ENCODE measurements around the gene DUSP10. TPM values are rescaled to one million over a fixed set of nuclear protein-coding genes. Genes with fewer than 3 reads are reported as not detected.

DUSP10 gene
- total and polyA plus RNA-seq, 3 donors from 2014 or later, result 12.3 to 17.4 (median 14.6) TPM

DNA sequence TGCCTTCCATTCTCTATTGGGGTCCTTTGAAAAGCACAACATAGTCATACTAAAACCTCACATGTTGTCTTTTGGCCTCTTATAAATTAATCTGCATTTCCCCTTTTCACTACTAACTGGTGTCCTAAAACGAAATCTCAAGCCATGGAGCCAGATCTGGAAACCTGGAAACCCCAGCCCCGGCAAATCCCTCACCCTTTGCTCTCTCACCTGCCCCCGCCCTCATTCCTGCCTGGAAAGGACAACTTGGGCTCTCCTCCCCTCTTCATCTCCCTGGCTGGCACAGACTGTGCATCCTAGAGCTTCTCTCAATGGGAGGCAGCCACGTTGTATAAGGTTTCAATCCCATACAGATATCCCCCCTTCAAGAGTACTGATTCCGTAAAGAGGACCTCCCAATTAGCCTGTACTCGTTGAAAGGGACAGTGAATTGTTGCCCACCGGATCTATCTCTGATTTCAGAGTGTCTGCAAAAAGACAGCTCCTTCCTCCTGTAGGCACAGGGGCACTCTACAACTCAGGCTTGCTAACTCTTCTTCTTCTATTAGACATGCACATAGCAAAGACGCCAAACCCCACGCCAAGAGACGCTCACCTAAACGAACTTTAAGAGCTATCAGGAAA, 1.4 kb downstream of the DUSP10 start:
- H3K27me3 ChIP-seq, result no peaks in the 10 kb centered on the region
- intact Hi-C loops (cut with DNase I; ENCODE audit: low total_unique reads), result loop anchor here (10.0 kb wide), 1 partner anchor 176 kb away; no protein-coding TSS in a partner anchor
- no peak for DNase-seq
- H3K36me3 ChIP-seq (ENCODE audit: low read depth, missing control alignments), result no peaks in the 10 kb centered on the region
- H3K4me3 ChIP-seq, result peak overlapping the region; percentile 73 to 82
- H3K9me3 ChIP-seq, result no peaks in the 10 kb centered on the region
- H3K4me1 ChIP-seq, result no peaks in the 10 kb centered on the region
- H3K27ac ChIP-seq, result no peak overlapping the region
- TF ChIP-seq, protein P1, sequence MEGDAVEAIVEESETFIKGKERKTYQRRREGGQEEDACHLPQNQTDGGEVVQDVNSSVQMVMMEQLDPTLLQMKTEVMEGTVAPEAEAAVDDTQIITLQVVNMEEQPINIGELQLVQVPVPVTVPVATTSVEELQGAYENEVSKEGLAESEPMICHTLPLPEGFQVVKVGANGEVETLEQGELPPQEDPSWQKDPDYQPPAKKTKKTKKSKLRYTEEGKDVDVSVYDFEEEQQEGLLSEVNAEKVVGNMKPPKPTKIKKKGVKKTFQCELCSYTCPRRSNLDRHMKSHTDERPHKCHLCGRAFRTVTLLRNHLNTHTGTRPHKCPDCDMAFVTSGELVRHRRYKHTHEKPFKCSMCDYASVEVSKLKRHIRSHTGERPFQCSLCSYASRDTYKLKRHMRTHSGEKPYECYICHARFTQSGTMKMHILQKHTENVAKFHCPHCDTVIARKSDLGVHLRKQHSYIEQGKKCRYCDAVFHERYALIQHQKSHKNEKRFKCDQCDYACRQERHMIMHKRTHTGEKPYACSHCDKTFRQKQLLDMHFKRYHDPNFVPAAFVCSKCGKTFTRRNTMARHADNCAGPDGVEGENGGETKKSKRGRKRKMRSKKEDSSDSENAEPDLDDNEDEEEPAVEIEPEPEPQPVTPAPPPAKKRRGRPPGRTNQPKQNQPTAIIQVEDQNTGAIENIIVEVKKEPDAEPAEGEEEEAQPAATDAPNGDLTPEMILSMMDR (IDR thresholded peaks at IDR 0.05), result no peak
- TF ChIP-seq POLR2A (IDR thresholded peaks at IDR 0.05), result no peak
- 10 to 13% methylated on average over 11 of the region's 11 CpGs for WGBS, 2 donors

DNA sequence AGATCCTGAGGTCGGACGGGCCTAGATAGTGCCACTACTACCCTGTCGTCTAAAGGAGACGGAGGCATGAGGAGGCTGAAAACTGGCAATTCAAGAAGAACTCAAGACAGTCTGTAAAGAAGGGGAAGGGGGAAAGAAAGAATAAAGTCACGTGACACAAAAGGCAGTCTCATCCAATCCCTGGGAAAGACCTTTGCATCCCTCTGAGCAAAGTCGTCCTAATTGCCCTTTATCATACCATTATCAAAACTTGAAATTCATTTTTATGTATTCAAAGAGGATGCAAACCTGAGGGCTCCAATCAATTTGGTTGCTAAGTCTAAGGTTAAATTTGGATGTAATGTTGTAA, 2.2 kb downstream of the DUSP10 start:
- Histone ChIP-seq H3K27me3 (no peaks in the 10 kb centered on the region), H3K4me1 (no peaks in the 10 kb centered on the region), H3K4me3 (no peak overlapping the region), H3K36me3 (ENCODE audit: low read depth, missing control alignments) (no peaks in the 10 kb centered on the region), H3K27ac (no peak overlapping the region), H3K9me3 (no peaks in the 10 kb centered on the region)
- DNase-seq, result no peak
- TF ChIP-seq POLR2A (IDR thresholded peaks at IDR 0.05), result no peak
- TF ChIP-seq, protein P1 (IDR thresholded peaks at IDR 0.05), result no peak
- intact Hi-C loops (cut with DNase I; ENCODE audit: low total_unique reads), result loop anchor here (10.0 kb wide), 1 partner anchor 175 kb away; no protein-coding TSS in a partner anchor
- WGBS, 2 donors, result 81 to 91% methylated on average over 6 of the region's 6 CpGs

DNA sequence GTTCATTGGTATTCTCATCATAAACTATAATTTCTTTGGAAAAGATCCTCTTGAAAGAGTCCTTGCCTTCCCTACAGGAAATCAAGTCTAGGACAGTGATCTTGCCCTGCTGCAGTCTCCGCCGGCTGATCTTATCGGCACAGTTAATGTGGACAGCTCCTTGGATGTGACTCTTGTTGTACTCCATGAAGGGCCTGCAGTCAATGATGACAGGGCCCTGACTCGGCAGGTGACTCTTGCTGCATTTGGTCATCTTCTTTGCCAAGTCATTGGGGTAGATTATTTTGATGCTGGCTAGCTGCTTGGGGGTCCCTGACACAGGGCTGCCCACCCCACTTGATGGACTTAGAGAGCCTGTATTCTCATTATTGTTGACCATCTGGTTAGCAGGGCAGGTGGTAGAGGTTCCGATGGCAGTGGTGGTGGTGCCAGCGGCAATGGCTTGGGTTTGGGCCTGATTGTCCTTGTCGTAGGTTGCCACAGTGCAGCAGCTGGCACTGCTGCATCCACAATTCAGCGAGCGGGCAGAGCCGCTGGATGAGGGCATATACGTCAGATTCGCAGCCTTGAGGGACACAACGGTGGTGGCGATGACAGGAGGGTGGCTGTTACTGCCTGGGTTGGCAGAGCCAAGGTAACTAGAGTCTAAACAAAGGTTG, 2.7 kb downstream of the DUSP10 start:
- Histone ChIP-seq H3K9me3 (no peaks in the 10 kb centered on the region), H3K36me3 (ENCODE audit: low read depth, missing control alignments) (no peaks in the 10 kb centered on the region), H3K27ac (no peak overlapping the region), H3K27me3 (no peaks in the 10 kb centered on the region), H3K4me3 (no peak overlapping the region), H3K4me1 (no peaks in the 10 kb centered on the region)
- DNase-seq, result no peak
- TF ChIP-seq, protein P1 (IDR thresholded peaks at IDR 0.05), result no peak
- no peak for TF ChIP-seq POLR2A (IDR thresholded peaks at IDR 0.05)
- 85 to 93% methylated on average over 8 to 14 of the region's 14 CpGs for WGBS, 2 donors
- intact Hi-C loops (cut with DNase I; ENCODE audit: low total_unique reads), result no loop called here

DNA sequence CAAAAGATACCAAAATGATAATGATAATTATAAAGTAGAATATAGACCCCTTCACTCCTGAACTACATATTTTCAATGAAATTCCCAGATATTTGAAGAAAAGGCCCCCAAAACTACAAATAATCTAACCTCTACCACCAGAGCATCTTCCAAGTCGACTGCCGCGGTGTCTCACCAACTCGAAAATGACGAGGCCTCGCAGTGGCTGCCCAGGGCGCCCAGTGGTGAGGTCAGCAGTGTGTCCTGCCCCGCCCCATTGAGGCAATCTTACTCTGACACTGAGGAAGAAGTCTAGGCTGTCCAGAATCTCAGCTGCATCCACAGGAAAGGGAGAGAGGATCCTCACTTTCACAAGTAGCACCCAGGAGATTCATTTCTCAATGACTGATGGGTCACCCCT, 5.2 kb downstream of the DUSP10 start:
- Histone ChIP-seq H3K9me3 (no peaks in the 10 kb centered on the region), H3K36me3 (ENCODE audit: low read depth, missing control alignments) (no peaks in the 10 kb centered on the region), H3K27ac (no peak overlapping the region), H3K27me3 (no peaks in the 10 kb centered on the region), H3K4me1 (no peaks in the 10 kb centered on the region), H3K4me3 (no peak overlapping the region)
- WGBS, 2 donors, result 84 to 94% methylated on average over 8 of the region's 8 CpGs
- no peak for DNase-seq
- no peak for TF ChIP-seq POLR2A (IDR thresholded peaks at IDR 0.05)
- TF ChIP-seq, protein P1 (IDR thresholded peaks at IDR 0.05), result no peak
- intact Hi-C loops (cut with DNase I; ENCODE audit: low total_unique reads), result no loop called here

DNA sequence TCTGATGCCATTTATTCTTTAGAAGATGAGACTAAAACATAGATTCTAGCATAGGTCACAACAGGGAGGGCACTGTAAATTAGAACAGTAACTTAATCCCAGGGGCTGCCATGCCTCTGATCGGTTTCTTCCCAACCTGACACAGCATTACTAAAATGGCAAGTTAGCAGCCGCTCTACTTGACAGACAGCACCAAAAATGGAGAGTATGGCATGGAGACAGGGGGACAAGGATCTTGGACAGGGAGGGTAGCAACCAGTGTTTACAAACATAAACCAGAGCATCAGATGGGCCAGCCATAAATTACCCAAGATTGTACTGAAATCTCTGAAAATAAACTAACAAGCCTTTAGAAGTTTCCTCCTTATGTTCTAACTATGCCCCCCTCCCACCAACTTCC, 5.9 kb downstream of the DUSP10 start:
- no peak for TF ChIP-seq POLR2A (IDR thresholded peaks at IDR 0.05)
- TF ChIP-seq, protein P1 (IDR thresholded peaks at IDR 0.05), result no peak
- no peak overlapping the region for H3K27ac ChIP-seq

More for the DNA sequence above, 5.9 kb downstream of the DUSP10 start:
- Histone ChIP-seq H3K36me3 (ENCODE audit: low read depth, missing control alignments) (no peaks in the 10 kb centered on the region), H3K4me1 (no peaks in the 10 kb centered on the region), H3K4me3 (no peak overlapping the region), H3K9me3 (no peaks in the 10 kb centered on the region), H3K27me3 (no peaks in the 10 kb centered on the region)
- no peak for DNase-seq
- intact Hi-C loops (cut with DNase I; ENCODE audit: low total_unique reads), result no loop called here
- WGBS, 2 donors, result 72 to 91% methylated on average over 2 of the region's 2 CpGs
